K562 (cell line): ENCODE data around the gene MCAT. TPM values are rescaled to one million over a fixed set of nuclear protein-coding genes. Genes with fewer than 3 reads are reported as not detected.

Experiments
- ARID3A ChIP-seq: IDR thresholded peaks from 2 replicates; pipeline ENCODE4 v1.6.1; 2012; ENCODE audit warnings: low read depth, low read length, improper control_type of control experiment, borderline replicate concordance
- E4F1 ChIP-seq: fragments of 250-450 bp; sonication (Bioruptor Pico); IDR thresholded peaks from 2 replicates; pipeline ENCODE4 v1.5.0; 2021; ENCODE audit warnings: mild to moderate bottlenecking, borderline replicate concordance
- EP400 ChIP-seq: fragments of 450-650 bp; IDR thresholded peaks from 2 replicates; pipeline ENCODE4 v1.6.1; 2017; ENCODE audit warnings: antibody characterized with exemption, mild to moderate bottlenecking, moderate library complexity
- GATAD2A ChIP-seq: fragments of 450-650 bp; IDR thresholded peaks from 2 replicates; pipeline ENCODE4 v1.6.1; 2017
- HDAC2 ChIP-seq: fragments of 450-650 bp; IDR thresholded peaks from 2 replicates; pipeline ENCODE4 v1.6.1; 2016; ENCODE audit warnings: mild to moderate bottlenecking
- KLF6 ChIP-seq: fragments of 250-450 bp; sonication (Bioruptor Pico); IDR thresholded peaks from 2 replicates; pipeline ENCODE4 v1.4.0; 2020; ENCODE audit warnings: mild to moderate bottlenecking, moderate library complexity, borderline replicate concordance
- MCM3 ChIP-seq: fragments of 450-650 bp; IDR thresholded peaks from 2 replicates; pipeline ENCODE4 v1.6.1; 2016
- NR2F6 ChIP-seq: fragments of 450-650 bp; formaldehyde crosslinking; IDR thresholded peaks from 2 replicates; pipeline ENCODE4 v1.4.0; 2020; ENCODE audit warnings: mild to moderate bottlenecking
- PYGO2 ChIP-seq: fragments of 450-650 bp; IDR thresholded peaks from 2 replicates; pipeline ENCODE4 v1.6.1; 2016; ENCODE audit warnings: mild to moderate bottlenecking, missing genetic modification characterization, moderate library complexity, missing compliant biosample characterization
- RFX5 ChIP-seq: IDR thresholded peaks from 2 replicates; pipeline ENCODE4 v1.6.1; 2011; ENCODE audit warnings: low read depth, mild to moderate bottlenecking, improper control_type of control experiment, low read length
- SMAD4 ChIP-seq: fragments of 250-450 bp; sonication (Bioruptor Pico); conservative IDR thresholded peaks from 2 replicates; pipeline ENCODE4 v1.8.0; 2021; ENCODE audit warnings: inconsistent platforms, mild to moderate bottlenecking, moderate library complexity
- TEAD4 ChIP-seq, 2 experiments: sonication (generic) in 1 of 2; formaldehyde crosslinking in 1 of 2; IDR thresholded peaks; 2 replicates each; pipeline versions ENCODE4 v1.6.1 to v1.8.0; 2012 to 2022; ENCODE audit warnings: borderline replicate concordance in 1 of 2, inconsistent platforms in 1 of 2, low read length in 1 of 2, mild to moderate bottlenecking in 1 of 2, missing genetic modification reagents in 1 of 2
- ZNF511 ChIP-seq: sonication (generic); formaldehyde crosslinking; IDR thresholded peaks from 2 replicates; pipeline ENCODE4 v1.8.0; 2022; ENCODE audit warnings: mild to moderate bottlenecking, missing genetic modification reagents
- polyA plus RNA-seq, 8 experiments: library from polyadenylated mRNA; depleted of rRNA in 4 of 8; stranded (reverse) in 5 of 8; unstranded in 3 of 8; fragments of >200 nt; fragmentation: Nextera tagmentation in 2 of 8; fragmentation: Illumina TruSeq in 1 of 8; extraction: Ambion mirVana in 2 of 8; extraction: Trizol in 1 of 8; gene quantifications; 2 replicates each; pipeline versions ENCODE4 v1.2.1 to v1.2.3, GENCODE V29; 2011 to 2014; ENCODE audit warnings: inconsistent platforms in 1 of 8, missing spikeins in 1 of 8
- total RNA-seq, 7 experiments: library from RNA; depleted of rRNA in 6 of 7; stranded (reverse); fragments of >200 nt in 6 of 7; fragmentation: Illumina TruSeq in 2 of 7; extraction: Trizol in 2 of 7; gene quantifications; 2 replicates each; pipeline versions ENCODE4 v1.2.1 to v1.2.3, GENCODE V29; 2011 to 2021; ENCODE audit warnings: low replicate concordance in 1 of 7
- TF ChIP-seq, protein P1 (sequence below), 2 experiments: IDR thresholded peaks; 2 replicates each; pipeline ENCODE4 v1.6.1; 2011; ENCODE audit warnings: borderline replicate concordance in 1 of 2, control low read depth in 1 of 2, low read depth in 1 of 2, low read length in 1 of 2, mild to moderate bottlenecking in 1 of 2, mixed read lengths in 1 of 2, moderate library complexity in 1 of 2; ENCODE audit not compliant: insufficient read depth in 1 of 2, insufficient read length in 1 of 2, poor library complexity in 1 of 2, severe bottlenecking in 1 of 2; ENCODE audit errors: extremely low read depth in 1 of 2
- TF ChIP-seq, protein P2 (sequence below): sonication (generic); formaldehyde crosslinking; IDR thresholded peaks from 2 replicates; pipeline ENCODE4 v1.8.1; 2023; ENCODE audit warnings: missing genetic modification reagents, mild to moderate bottlenecking, borderline replicate concordance

Gene MCAT
- total and polyA plus RNA-seq, 9 of the 15 experiments (the other 6 are each of a cell fraction or from before 2014, with no cell fraction given), result 3.3 to 27.8 (median 13.9) TPM

DNA sequence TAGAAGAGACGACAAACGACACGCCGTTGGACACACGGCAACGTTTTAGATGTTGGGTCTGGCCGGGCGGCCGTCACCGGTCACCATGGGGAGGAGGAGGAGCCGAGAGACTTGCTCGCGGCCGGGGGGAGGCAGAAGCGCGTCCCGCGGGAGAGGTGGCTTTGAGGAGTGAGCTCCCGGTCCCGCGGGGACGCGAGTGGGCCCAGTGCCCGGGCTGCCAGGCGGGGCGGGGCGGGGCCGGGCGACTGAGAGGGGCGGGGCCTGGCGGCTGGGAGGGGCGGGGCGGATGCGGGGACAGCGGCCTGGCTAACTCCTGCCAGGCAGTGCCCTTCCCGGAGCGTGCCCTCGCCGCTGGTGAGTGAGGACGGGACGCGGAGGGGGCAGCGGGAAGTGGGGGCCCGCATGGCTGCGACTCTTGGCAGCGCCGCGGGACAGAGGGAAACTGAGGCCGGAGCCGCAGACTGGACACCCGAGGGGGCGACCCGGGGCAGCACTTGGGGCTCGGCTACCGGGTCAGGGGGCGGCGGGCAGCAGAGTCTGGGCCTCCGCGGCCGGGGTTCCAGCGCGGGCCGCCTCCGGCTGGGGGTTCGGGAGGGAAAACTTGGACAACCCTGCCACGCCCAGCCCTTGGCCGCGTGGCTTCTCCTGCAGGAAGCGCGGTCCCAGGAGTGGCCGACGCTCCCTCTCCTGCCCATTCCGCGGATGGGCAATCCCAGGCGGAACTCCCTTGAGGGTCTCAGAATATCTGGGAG, 8.2 kb upstream of the MCAT start, which contains the start of gene TSPO (continued):
- TF ChIP-seq, protein P1, sequence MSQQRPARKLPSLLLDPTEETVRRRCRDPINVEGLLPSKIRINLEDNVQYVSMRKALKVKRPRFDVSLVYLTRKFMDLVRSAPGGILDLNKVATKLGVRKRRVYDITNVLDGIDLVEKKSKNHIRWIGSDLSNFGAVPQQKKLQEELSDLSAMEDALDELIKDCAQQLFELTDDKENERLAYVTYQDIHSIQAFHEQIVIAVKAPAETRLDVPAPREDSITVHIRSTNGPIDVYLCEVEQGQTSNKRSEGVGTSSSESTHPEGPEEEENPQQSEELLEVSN (IDR thresholded peaks at IDR 0.05; ENCODE audit: borderline replicate concordance in 1 of 2, extremely low read depth in 1 of 2, insufficient read depth in 1 of 2, insufficient read length in 1 of 2, low read depth in 1 of 2, low read length in 1 of 2, poor library complexity in 1 of 2, severe bottlenecking in 1 of 2), result peak; percentile 97
- no peak for TF ChIP-seq TEAD4 (IDR thresholded peaks at IDR 0.05; ENCODE audit: low read length)
- TF ChIP-seq TEAD4 (CRISPR knock-in tag; IDR thresholded peaks at IDR 0.05; ENCODE audit: borderline replicate concordance), result no peak
- TF ChIP-seq, protein P2, sequence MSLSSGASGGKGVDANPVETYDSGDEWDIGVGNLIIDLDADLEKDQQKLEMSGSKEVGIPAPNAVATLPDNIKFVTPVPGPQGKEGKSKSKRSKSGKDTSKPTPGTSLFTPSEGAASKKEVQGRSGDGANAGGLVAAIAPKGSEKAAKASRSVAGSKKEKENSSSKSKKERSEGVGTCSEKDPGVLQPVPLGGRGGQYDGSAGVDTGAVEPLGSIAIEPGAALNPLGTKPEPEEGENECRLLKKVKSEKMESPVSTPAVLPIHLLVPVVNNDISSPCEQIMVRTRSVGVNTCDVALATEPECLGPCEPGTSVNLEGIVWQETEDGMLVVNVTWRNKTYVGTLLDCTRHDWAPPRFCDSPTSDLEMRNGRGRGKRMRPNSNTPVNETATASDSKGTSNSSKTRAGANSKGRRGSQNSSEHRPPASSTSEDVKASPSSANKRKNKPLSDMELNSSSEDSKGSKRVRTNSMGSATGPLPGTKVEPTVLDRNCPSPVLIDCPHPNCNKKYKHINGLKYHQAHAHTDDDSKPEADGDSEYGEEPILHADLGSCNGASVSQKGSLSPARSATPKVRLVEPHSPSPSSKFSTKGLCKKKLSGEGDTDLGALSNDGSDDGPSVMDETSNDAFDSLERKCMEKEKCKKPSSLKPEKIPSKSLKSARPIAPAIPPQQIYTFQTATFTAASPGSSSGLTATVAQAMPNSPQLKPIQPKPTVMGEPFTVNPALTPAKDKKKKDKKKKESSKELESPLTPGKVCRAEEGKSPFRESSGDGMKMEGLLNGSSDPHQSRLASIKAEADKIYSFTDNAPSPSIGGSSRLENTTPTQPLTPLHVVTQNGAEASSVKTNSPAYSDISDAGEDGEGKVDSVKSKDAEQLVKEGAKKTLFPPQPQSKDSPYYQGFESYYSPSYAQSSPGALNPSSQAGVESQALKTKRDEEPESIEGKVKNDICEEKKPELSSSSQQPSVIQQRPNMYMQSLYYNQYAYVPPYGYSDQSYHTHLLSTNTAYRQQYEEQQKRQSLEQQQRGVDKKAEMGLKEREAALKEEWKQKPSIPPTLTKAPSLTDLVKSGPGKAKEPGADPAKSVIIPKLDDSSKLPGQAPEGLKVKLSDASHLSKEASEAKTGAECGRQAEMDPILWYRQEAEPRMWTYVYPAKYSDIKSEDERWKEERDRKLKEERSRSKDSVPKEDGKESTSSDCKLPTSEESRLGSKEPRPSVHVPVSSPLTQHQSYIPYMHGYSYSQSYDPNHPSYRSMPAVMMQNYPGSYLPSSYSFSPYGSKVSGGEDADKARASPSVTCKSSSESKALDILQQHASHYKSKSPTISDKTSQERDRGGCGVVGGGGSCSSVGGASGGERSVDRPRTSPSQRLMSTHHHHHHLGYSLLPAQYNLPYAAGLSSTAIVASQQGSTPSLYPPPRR (CRISPR knock-in tag), result no peak
- no peak for TF ChIP-seq ARID3A
- 0 out of 2 replicates have a peak, but pooled peaks have one; percentile 72 for TF ChIP-seq ZNF511 (CRISPR knock-in tag)
- TF ChIP-seq SMAD4, result peak; percentile 41
- no peak for TF ChIP-seq PYGO2 (tag)
- peak; percentile 65 for TF ChIP-seq EP400
- TF ChIP-seq E4F1 (CRISPR knock-in tag), result no peak
- TF ChIP-seq NR2F6 (CRISPR knock-in tag), result no peak
- no peak for TF ChIP-seq MCM3
- TF ChIP-seq GATAD2A, result no peak
- TF ChIP-seq HDAC2, result 0 out of 2 replicates have a peak, but pooled peaks have one; percentile 15
- TF ChIP-seq RFX5, result 0 out of 2 replicates have a peak, but pooled peaks have one; percentile 48
- TF ChIP-seq KLF6 (CRISPR knock-in tag), result peak; percentile 16; the same call in 1 of the 2 replicates
